ENCODE results near the gene SPTBN1. TPM values are rescaled to one million over a fixed set of nuclear protein-coding genes. Genes with fewer than 3 reads are reported as not detected.

SPTBN1 gene
- total and polyA plus RNA-seq, 2 experiments from 2014 or later: 122 to 341 TPM

GRCh38 chr2:54664238-54664786 lies 208.2 kb downstream of the SPTBN1 start:
- no peak for DNase-seq (ENCODE audit: low spot score)
- Histone ChIP-seq H2AFZ (no peak overlapping the region), H3K79me2 (peaks cover 13% of the 10 kb centered on the region), H3K4me2 (no peak overlapping the region), H3K9me2 (replicated peaks; ENCODE audit: insufficient read depth) (no peaks in the 10 kb centered on the region), H3K27me3 (no peaks in the 10 kb centered on the region), H3K27ac (peak overlapping the region; percentile 75), H3K4me3 (no peak overlapping the region), H3K36me3 (replicated peaks; ENCODE audit: insufficient read depth, low read depth) (peaks cover 4% of the 10 kb centered on the region), H3K9me3 (ENCODE audit: low read depth) (no peaks in the 10 kb centered on the region), H4K20me1 (ENCODE audit: insufficient read depth, poor library complexity, severe bottlenecking) (no peaks in the 10 kb centered on the region), H3K4me1 (ENCODE audit: insufficient read depth) (peaks cover 37% of the 10 kb centered on the region)
- TF ChIP-seq EZH2 (IDR thresholded peaks at IDR 0.05; ENCODE audit: borderline replicate concordance): no peak
- no peak for TF ChIP-seq CTCF (IDR thresholded peaks at IDR 0.05; ENCODE audit: poor library complexity)
- no peak for TF ChIP-seq EZH2phosphoT487 (IDR thresholded peaks at IDR 0.05; ENCODE audit: low read depth, severe bottlenecking, unreplicated experiment)
- WGBS (ENCODE audit: low lambda C conversion rate, missing lambda C conversion rate): 97% methylated on average over 18 of the region's 18 CpGs

- H3K4me2 ChIP-seq: peak overlapping the region; percentile 11
- DNase-seq (ENCODE audit: low spot score): peak; percentile 86
- H3K27ac ChIP-seq: peak overlapping the region; percentile 75
- TF ChIP-seq EZH2phosphoT487 (IDR thresholded peaks at IDR 0.05; ENCODE audit: low read depth, severe bottlenecking, unreplicated experiment) (no peak), EZH2 (IDR thresholded peaks at IDR 0.05; ENCODE audit: borderline replicate concordance) (no peak), CTCF (IDR thresholded peaks at IDR 0.05; ENCODE audit: poor library complexity) (peak; percentile 58)
- H3K4me1 ChIP-seq (ENCODE audit: insufficient read depth): peaks cover 47% of the 10 kb centered on the region
- H3K9me2 ChIP-seq (replicated peaks; ENCODE audit: insufficient read depth): no peaks in the 10 kb centered on the region
- H4K20me1 ChIP-seq (ENCODE audit: insufficient read depth, poor library complexity, severe bottlenecking): no peaks in the 10 kb centered on the region
- H2AFZ ChIP-seq: no peak overlapping the region
- H3K79me2 ChIP-seq: peaks cover 9% of the 10 kb centered on the region
- 53% methylated on average over 3 of the region's 3 CpGs for WGBS (ENCODE audit: low lambda C conversion rate, missing lambda C conversion rate)
- peaks cover 4% of the 10 kb centered on the region for H3K36me3 ChIP-seq (replicated peaks; ENCODE audit: insufficient read depth, low read depth)
- no peak overlapping the region for H3K4me3 ChIP-seq
- H3K9me3 ChIP-seq (ENCODE audit: low read depth): no peaks in the 10 kb centered on the region
- no peaks in the 10 kb centered on the region for H3K27me3 ChIP-seq
Measured at GRCh38 chr2:54665436-54665856, 209.3 kb downstream of the SPTBN1 start.

GRCh38 chr2:54666131-54666633 lies 210.1 kb downstream of the SPTBN1 start:
- H3K9me3 ChIP-seq (ENCODE audit: low read depth): no peaks in the 10 kb centered on the region
- H3K9me2 ChIP-seq (replicated peaks; ENCODE audit: insufficient read depth): no peaks in the 10 kb centered on the region
- H3K4me1 ChIP-seq (ENCODE audit: insufficient read depth): peaks cover 49% of the 10 kb centered on the region
- no peak overlapping the region for H3K4me3 ChIP-seq
- DNase-seq (ENCODE audit: low spot score): peak; percentile 52
- H3K36me3 ChIP-seq (replicated peaks; ENCODE audit: insufficient read depth, low read depth): peaks cover under 1% of the 10 kb centered on the region
- peak overlapping the region; percentile 34 for H3K4me2 ChIP-seq
- H3K27me3 ChIP-seq: no peaks in the 10 kb centered on the region
- TF ChIP-seq EZH2phosphoT487 (IDR thresholded peaks at IDR 0.05; ENCODE audit: low read depth, severe bottlenecking, unreplicated experiment) (no peak), CTCF (IDR thresholded peaks at IDR 0.05; ENCODE audit: poor library complexity) (no peak), EZH2 (IDR thresholded peaks at IDR 0.05; ENCODE audit: borderline replicate concordance) (no peak)
- no peak overlapping the region for H2AFZ ChIP-seq
- no peaks in the 10 kb centered on the region for H4K20me1 ChIP-seq (ENCODE audit: insufficient read depth, poor library complexity, severe bottlenecking)
- peak overlapping the region; percentile 75 for H3K27ac ChIP-seq
- 56% methylated on average over 3 of the region's 3 CpGs for WGBS (ENCODE audit: low lambda C conversion rate, missing lambda C conversion rate)
- peaks cover 9% of the 10 kb centered on the region for H3K79me2 ChIP-seq
